GM18498 (cell line): Measurements from ENCODE around the gene ITLN1.

Experiments
- ATAC-seq: cut with Tn5 transposase; IDR thresholded peaks from one replicate; pipeline ENCODE4 v1.9.1; 2021; ENCODE audit warnings: mild to moderate bottlenecking, moderate library complexity; ENCODE audit not compliant: unreplicated experiment

The ITLN1 gene

DNA sequence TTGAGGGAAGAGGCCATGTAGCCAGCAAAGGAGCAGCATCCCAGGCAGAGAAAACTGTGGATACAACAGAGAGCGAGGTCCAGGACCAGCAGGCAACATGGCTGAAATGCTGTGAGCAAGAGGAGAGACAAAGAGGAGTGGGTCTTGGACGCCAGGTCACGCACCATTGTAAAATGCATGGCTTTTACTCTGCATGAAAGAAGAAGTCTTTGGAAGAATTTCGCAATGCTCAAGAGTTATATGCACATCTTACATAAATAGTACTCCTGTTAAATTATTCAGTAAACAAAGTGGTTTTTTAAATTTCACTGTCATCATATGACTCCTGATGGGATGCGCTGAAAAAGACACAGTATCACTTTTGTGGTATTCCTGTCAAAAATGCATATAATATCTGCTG is 25.8 kb downstream of the ITLN1 start:
- no peak for ATAC-seq

- ATAC-seq = no peak
Measured at GRCh38 chr1:160858507-160858906, 26.5 kb downstream of the ITLN1 start.

DNA sequence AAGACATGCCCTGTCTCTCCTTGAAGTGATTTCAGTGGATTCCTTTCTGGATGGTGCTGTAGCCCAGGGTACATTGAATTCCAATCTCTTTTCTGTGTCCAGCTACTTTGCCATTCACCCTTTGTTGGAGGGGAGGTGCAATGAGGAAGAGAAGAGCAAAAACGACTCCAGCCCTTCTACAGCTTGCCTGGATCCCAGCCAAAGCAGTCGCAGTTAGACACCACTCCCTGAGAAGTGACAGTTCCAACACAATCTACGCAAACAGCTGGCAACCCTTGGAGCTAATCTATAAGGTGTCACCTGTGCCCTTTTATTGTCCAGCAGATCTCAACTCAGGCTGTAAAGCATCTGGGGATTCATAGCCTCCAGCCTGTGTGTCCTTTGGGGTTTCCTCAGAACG is 26.9 kb downstream of the ITLN1 start:
- ATAC-seq = no peak

DNA sequence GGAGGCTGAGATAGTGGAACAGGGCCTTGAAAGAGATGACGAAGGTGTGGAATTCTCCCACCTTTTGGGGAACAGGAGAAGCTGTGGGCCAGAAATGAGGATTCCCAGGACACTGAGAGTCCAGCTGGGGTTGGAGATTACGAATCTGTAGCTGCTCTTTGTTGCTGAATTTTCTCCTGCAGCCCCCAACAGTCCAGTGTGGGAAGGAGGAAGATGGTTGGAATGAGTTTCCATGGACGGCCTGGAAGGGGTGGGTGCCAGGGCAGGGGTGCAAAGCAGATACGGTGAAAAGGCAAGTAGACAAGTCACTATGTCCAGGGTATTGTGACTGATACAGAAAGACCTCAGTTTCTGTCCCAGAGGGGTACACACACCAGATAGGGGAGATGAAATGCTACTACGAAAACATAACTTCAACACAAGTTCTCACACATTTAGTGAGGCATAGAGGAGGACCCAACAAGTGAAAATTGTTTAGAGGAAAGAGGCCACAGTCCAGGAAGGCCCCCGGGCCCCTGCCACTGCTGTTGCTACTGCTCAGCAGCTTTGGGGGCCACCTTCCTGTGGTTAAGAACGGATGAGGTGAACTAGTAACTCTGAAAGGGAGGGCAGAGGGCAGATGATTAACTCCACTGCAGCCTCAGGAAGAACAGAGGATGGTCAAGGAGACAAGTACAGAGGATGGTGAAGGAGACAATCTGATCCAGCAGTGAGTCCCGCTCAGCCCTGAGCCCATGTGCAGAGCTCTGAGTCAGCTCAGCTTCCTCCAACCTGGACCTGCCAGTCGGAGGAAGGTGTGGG is 29.6 kb downstream of the ITLN1 start:
- peak; percentile 72 for ATAC-seq

- no peak for ATAC-seq
Measured at GRCh38 chr1:160853754-160854153, 31.2 kb downstream of the ITLN1 start.

DNA sequence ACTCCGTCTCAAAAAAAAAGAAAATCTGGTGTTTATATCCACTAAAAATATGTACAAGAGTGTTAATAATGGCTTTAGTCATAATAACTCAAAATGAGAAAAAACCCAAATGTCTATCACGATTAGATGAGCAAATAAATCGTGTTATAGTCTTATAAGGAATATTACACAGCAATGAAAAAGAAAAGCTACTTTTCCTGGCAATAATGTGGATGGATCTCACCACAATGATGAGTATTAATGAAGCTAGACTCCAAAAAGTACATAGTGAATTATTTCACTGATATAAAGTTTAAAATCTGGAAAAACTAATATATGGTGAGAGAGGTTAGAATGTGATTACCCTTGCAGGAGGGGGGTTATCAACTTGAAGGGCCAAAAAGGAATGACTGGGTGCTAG is 32.0 kb downstream of the ITLN1 start:
- ATAC-seq = no peak

DNA sequence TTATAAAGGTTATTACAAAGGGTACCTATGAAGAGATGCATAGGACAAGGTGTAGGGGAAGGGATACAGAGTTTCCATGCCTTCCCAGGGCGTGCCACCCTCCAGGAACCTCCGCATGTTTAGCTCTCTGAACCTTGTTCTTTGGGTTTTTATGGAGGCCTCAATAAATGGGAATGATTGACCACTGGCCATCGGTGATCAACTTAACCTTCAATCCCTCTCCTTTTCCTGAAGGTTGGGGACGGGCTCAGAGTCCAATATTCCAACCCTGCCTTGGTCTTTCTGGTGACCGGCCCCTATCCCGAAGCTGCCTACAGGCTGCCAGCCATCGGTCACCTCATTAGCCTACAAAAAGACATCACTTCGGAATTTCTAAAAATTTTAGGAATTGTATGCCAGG is 34.0 kb downstream of the ITLN1 start:
- ATAC-seq = no peak

DNA sequence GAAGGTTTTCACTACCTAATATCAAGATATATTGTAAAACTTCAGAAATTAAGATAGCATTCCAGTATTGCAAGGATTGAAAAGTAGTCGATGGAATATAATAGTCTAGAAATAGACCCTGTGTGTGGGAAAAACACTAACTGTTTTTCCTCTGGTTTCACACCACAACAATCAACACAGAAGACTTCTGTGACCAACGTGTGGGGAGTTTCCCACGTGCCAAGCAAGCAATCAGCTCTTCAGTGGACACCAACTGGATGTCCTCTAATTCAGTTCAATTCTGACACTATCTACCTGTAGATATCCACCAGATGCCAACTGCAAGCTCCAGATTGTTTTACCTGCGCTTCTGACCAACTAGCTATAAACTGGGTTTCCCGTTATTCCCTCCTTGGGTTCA is 34.4 kb downstream of the ITLN1 start:
- no peak for ATAC-seq

GRCh38 chr1:160846281-160846680 is 38.7 kb downstream of the ITLN1 start:
- no peak for ATAC-seq

DNA sequence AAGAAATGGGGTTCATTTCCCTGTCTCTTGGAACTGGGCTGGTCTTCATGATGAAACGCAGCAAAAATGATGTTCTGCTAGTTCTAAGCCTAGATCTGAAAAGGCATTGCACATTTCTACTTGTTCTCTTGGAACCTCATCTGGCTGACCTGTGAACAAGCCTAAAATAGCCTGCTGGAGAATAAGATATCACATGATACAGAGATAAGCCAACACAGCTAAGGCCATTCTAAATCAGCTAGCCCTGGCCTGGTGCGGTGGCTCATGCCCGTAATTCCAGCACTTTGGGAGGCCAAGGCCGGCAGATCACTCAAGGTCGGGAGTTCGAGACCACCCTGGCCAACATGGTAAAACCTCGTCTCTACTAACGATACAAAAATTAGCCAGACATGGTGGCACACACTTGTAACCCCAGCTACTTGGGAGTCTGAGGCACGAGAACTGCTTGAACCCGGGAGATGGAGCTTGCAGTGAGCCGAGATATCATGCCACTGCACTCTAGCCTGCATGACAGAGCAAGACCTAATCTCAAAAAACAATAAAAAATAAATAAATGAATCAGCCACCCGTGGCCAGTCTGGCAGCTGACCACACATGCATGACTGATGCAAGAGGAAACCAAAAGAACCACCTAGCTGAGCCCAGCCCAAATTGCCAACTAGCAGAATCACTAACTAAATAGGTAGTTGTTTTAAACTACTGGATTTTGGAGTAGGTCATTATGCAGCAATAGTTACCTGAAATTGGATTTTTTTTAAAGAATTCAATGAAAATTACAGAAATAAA is 40.3 kb downstream of the ITLN1 start:
- no peak for ATAC-seq

- ATAC-seq = no peak
Measured at GRCh38 chr1:160841079-160841478, 43.9 kb downstream of the ITLN1 start.

- no peak for ATAC-seq
Measured at GRCh38 chr1:160839746-160840145, 45.2 kb downstream of the ITLN1 start.

- ATAC-seq = no peak
Measured at GRCh38 chr1:160838888-160839287, 46.1 kb downstream of the ITLN1 start.

DNA sequence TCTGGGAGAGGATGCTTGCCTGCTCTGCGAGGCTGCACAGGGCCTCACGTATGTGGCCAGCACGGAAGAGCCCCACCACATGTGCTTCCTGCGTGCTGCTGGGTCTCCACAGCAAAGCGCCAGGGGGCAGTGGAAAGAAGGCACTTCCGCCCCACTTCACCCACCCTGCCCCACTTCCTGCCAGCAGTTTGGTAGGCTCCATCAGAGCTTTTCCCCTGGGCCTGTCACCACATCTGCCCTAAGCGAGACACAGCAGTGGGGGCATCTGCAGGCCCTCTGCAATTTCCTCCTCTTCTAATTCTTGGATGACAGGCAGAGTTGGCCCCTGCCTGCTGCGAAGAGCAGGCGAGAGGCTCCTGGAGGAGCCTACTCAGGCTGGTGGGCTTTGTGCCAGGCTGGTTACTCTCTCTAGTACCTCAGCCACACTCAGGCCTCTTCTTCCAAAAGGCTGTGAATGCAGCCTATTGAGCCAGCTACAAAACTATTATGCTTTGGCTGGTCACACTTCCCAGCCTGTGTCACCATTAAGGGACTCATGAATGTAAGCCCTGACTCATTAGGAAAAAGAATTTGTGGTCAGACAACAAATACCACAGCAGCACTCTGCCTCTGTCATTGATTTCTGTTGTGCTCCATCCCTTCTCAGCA is 47.3 kb downstream of the ITLN1 start:
- peak; percentile 83 for ATAC-seq

DNA sequence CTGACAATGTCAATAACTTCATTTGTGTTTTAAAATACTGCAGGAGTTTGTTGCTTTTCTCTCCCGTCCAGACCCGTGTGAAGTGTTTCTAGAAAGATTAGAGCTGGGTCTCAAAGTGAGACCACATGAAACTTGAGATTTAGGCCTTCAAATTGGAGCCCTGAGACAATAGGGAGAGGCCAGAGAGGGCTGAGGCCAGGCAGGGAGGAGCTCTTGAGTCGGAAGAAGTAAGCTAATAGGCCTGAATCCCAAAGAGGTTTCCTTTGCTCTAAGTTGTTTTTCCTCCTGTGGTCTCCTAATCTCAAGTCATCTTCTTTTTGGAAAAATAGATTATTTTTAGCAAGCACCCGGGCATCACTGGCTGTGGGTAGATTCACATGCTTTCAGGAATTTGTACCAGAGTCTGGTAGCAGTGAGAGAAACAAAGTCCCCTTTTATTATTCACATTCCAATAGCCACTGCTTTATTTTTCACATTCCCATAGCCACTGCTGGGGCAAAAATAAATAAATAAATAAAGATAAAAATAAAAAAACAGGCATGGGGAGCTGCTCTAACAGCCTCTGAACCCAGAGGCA is 47.9 kb downstream of the ITLN1 start:
- no peak for ATAC-seq

GRCh38 chr1:160836561-160836960 is 48.4 kb downstream of the ITLN1 start:
- no peak for ATAC-seq

- no peak for ATAC-seq
Measured at GRCh38 chr1:160835751-160836150, 49.2 kb downstream of the ITLN1 start.

GRCh38 chr1:160834945-160835565 is 49.9 kb downstream of the ITLN1 start:
- no peak for ATAC-seq

DNA sequence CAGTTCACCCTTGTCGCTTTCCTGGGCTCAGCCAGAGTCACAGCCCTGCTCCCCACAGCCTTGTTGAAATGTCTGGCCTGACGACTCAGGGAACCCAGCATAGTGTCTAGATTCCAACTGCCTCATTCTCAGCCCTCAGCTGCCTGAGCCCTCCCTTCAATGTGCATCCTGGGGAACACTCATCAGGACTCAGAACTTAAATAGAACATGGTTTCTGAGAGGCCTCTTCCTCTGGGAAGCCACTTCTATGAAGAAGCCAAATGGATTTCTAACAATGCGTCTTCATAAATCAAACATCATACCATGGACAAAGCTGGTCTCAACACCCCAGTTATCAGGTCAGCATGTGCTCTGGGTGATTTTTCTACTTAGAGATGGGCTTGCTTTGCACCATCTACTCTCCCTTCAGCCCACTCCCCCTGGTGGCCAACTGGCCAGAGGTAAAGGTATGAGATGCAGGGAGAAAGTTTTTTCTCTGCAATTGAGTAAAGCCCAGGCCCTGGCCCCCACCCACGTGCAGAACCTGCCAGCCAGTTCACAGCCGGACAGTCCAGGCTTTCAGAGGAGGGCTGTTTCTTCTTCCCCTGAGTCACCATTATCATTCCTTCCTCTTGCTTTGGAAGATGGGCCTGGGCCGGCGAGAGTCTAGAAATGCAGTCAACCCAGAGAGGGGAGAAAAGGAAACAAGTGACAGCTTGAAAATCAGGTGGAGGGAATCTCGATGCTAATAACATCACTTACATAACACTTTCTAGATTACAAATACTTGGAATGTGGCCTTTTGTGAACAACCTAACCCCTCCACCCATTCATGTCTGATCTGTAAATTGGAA is 54.4 kb downstream of the ITLN1 start:
- no peak for ATAC-seq

- ATAC-seq = no peak
Measured at GRCh38 chr1:160829766-160830165, 55.2 kb downstream of the ITLN1 start.
